H9 (cell line): ENCODE data around the gene TENM4. TPM values are rescaled to one million over a fixed set of nuclear protein-coding genes. Genes with fewer than 3 reads are reported as not detected.

Experiments used
- DNase-seq: peaks from one replicate; pipeline ENCODE4 v3.0.0-alpha.2; 2017
- H2AFZ ChIP-seq: one replicate; pipeline ENCODE4 v1.6.1; 2013; ENCODE audit warnings: mild to moderate bottlenecking, low read length, control low read depth, moderate library complexity
- H2AK5ac ChIP-seq: 2 replicates; pipeline ENCODE4 v1.6.1; 2013; ENCODE audit warnings: low read length, control low read depth, mixed read lengths; ENCODE audit not compliant: insufficient read length
- H2BK120ac ChIP-seq: one replicate; pipeline ENCODE4 v1.6.1; 2013; ENCODE audit warnings: low read depth, mild to moderate bottlenecking, low read length, control low read depth, inconsistent platforms; ENCODE audit not compliant: poor library complexity, severe bottlenecking
- H2BK12ac ChIP-seq: 2 replicates; pipeline ENCODE4 v1.6.1; 2013; ENCODE audit warnings: low read length, control low read depth, mixed read lengths, low read depth; ENCODE audit not compliant: insufficient read length
- H2BK15ac ChIP-seq: 2 replicates; pipeline ENCODE4 v1.6.1; 2013; ENCODE audit warnings: low read depth, low read length, control low read depth
- H2BK20ac ChIP-seq: one replicate; pipeline ENCODE4 v1.6.1; 2013; ENCODE audit warnings: low read depth, mild to moderate bottlenecking, low read length, control low read depth, inconsistent platforms; ENCODE audit not compliant: poor library complexity, severe bottlenecking
- H2BK5ac ChIP-seq: 2 replicates; pipeline ENCODE4 v1.6.1; 2013; ENCODE audit warnings: low read length, control low read depth, mixed read lengths; ENCODE audit not compliant: insufficient read length
- H3K14ac ChIP-seq: 2 replicates; pipeline ENCODE4 v1.6.1; 2013; ENCODE audit warnings: low read length, control low read depth; ENCODE audit not compliant: insufficient read depth
- H3K18ac ChIP-seq: 2 replicates; pipeline ENCODE4 v1.6.1; 2013; ENCODE audit warnings: low read depth, mild to moderate bottlenecking, mixed read lengths, low read length, control low read depth; ENCODE audit not compliant: insufficient read length
- H3K23ac ChIP-seq: 2 replicates; pipeline ENCODE4 v1.6.1; 2013; ENCODE audit warnings: low read length, control low read depth, mixed read lengths, low read depth; ENCODE audit not compliant: insufficient read length
- H3K23me2 ChIP-seq: 2 replicates; pipeline ENCODE4 v1.6.1; 2013; ENCODE audit warnings: low read depth, mild to moderate bottlenecking, mixed read lengths, low read length, control low read depth; ENCODE audit not compliant: insufficient read length, poor library complexity, severe bottlenecking
- H3K27ac ChIP-seq: 2 replicates; pipeline ENCODE4 v1.5.1; 2013; ENCODE audit warnings: low read length, control low read depth, mixed read lengths, low read depth; ENCODE audit not compliant: insufficient read length
- H3K27me3 ChIP-seq: 2 replicates; pipeline ENCODE4 v1.6.1; 2013; ENCODE audit warnings: low read length, control low read depth, inconsistent platforms; ENCODE audit not compliant: insufficient read depth
- H3K4ac ChIP-seq: 2 replicates; pipeline ENCODE4 v1.6.1; 2013; ENCODE audit warnings: low read depth, mild to moderate bottlenecking, control low read depth, inconsistent platforms, low read length, moderate library complexity
- H3K4me1 ChIP-seq: 2 replicates; pipeline ENCODE4 v1.6.1; 2013; ENCODE audit warnings: low read length, control low read depth, inconsistent platforms; ENCODE audit not compliant: insufficient read depth
- H3K4me2 ChIP-seq: 2 replicates; pipeline ENCODE4 v1.6.1; 2013; ENCODE audit warnings: low read length, control low read depth, mixed read lengths; ENCODE audit not compliant: insufficient read length, insufficient read depth
- H3K56ac ChIP-seq: 2 replicates; pipeline ENCODE4 v1.6.1; 2013; ENCODE audit warnings: low read depth, mild to moderate bottlenecking, mixed read lengths, low read length, control low read depth; ENCODE audit not compliant: insufficient read length
- H3K79me1 ChIP-seq: 2 replicates; pipeline ENCODE4 v1.6.1; 2013; ENCODE audit warnings: low read depth, mild to moderate bottlenecking, moderate library complexity, low read length, control low read depth, inconsistent platforms; ENCODE audit not compliant: insufficient read depth, poor library complexity, severe bottlenecking
- H3K79me2 ChIP-seq: 2 replicates; pipeline ENCODE4 v1.6.1; 2013; ENCODE audit warnings: low read length, control low read depth, inconsistent platforms; ENCODE audit not compliant: insufficient read depth
- H3K9ac ChIP-seq: 2 replicates; pipeline ENCODE4 v1.6.1; 2013; ENCODE audit warnings: low read length, control low read depth, mixed read lengths; ENCODE audit not compliant: insufficient read length; ENCODE audit errors: extremely low read depth
- H3K9me3 ChIP-seq: one replicate; pipeline ENCODE4 v1.6.1; 2013; ENCODE audit warnings: low read depth, low read length, inconsistent platforms; ENCODE audit not compliant: control insufficient read depth
- H3T11ph ChIP-seq: one replicate; pipeline ENCODE4 v1.6.1; 2013; ENCODE audit warnings: mild to moderate bottlenecking, low read length, control low read depth, inconsistent platforms
- H4K20me1 ChIP-seq: one replicate; pipeline ENCODE4 v1.6.1; 2013; ENCODE audit not compliant: control insufficient read depth, insufficient read length, insufficient read depth
- H4K5ac ChIP-seq: 2 replicates; pipeline ENCODE4 v1.6.1; 2013; ENCODE audit warnings: low read depth, mild to moderate bottlenecking, mixed read lengths, low read length, control low read depth; ENCODE audit not compliant: insufficient read length
- H4K8ac ChIP-seq: replicated peaks from 2 replicates; pipeline ENCODE4 v1.6.1; 2013; ENCODE audit warnings: low read length, control low read depth, mixed read lengths, low read depth; ENCODE audit not compliant: insufficient read length
- H4K91ac ChIP-seq: 2 replicates; pipeline ENCODE4 v1.6.1; 2013; ENCODE audit warnings: low read depth, mild to moderate bottlenecking, moderate library complexity, mixed read lengths, low read length, control low read depth; ENCODE audit not compliant: insufficient read length
- H3K27ac Mint-ChIP-seq, 3 experiments: 2 replicates in 2 of 3; 3 replicates in 1 of 3; pipeline ENCODE4 v1.8.0; 2020 to 2021; ENCODE audit warnings: mixed read lengths in 3 of 3, mild to moderate bottlenecking in 1 of 3, moderate library complexity in 1 of 3
- H3K27me3 Mint-ChIP-seq: 2 replicates; pipeline ENCODE4 v1.8.0; 2021; ENCODE audit warnings: low read depth, mild to moderate bottlenecking, moderate library complexity, mixed read lengths
- H3K36me3 Mint-ChIP-seq, 3 experiments: 2 replicates in 2 of 3; 3 replicates in 1 of 3; pipeline ENCODE4 v1.8.0; 2020 to 2021; ENCODE audit warnings: low read depth in 3 of 3, mixed read lengths in 3 of 3; ENCODE audit not compliant: insufficient read depth in 1 of 3
- H3K4me1 Mint-ChIP-seq, 2 experiments: 2 replicates each; pipeline ENCODE4 v1.8.0; 2020; ENCODE audit warnings: mixed read lengths in 2 of 2
- H3K4me3 Mint-ChIP-seq, 2 experiments: 2 replicates in 1 of 2; 3 replicates in 1 of 2; pipeline ENCODE4 v1.8.0; 2020 to 2021; ENCODE audit warnings: mild to moderate bottlenecking in 2 of 2, mixed read lengths in 2 of 2, moderate library complexity in 1 of 2
- H3K9me3 Mint-ChIP-seq, 2 experiments: 2 replicates in 1 of 2; 3 replicates in 1 of 2; pipeline ENCODE4 v1.8.0; 2020; ENCODE audit warnings: mild to moderate bottlenecking in 2 of 2, mixed read lengths in 2 of 2, moderate library complexity in 1 of 2
- CTCF ChIP-seq: fragments of 200-600 bp; sonication (generic); conservative IDR thresholded peaks from 3 replicates; pipeline ENCODE4 v1.8.0; 2021; ENCODE audit warnings: antibody characterized with exemption, mild to moderate bottlenecking
- WGBS: extraction: QIAGEN DNeasy Blood & Tissue Kit; methylation state at CpG from one replicate; pipeline ENCODE4 v1.1.7; 2013; ENCODE audit warnings: missing lambda C conversion rate, low lambda C conversion rate, mixed read lengths; ENCODE audit not compliant: insufficient read length; ENCODE audit errors: extremely low coverage; 5-methylcytosine and 5-hydroxymethylcytosine counted together
- total RNA-seq: library from RNA; stranded (reverse); gene quantifications from 2 replicates; pipeline ENCODE4 v1.2.1, GENCODE V29; 2021

Gene TENM4
- total RNA-seq, 1 experiment from 2014 or later = 4.6 TPM

- H3K27me3 Mint-ChIP-seq = peaks cover 13% of the 10 kb centered on the region
- no peaks in the 10 kb centered on the region for H3K4me1 ChIP-seq
- no peak overlapping the region for H3K18ac ChIP-seq
- H2AK5ac ChIP-seq = no peak overlapping the region
- no peak overlapping the region for H2BK20ac ChIP-seq
- H3K23ac ChIP-seq = no peak overlapping the region
- no peak overlapping the region for H3K56ac ChIP-seq
- H4K20me1 ChIP-seq = no peaks in the 10 kb centered on the region
- H3K23me2 ChIP-seq = no peaks in the 10 kb centered on the region
- no peak overlapping the region for H4K91ac ChIP-seq
- TF ChIP-seq CTCF = no peak
- no peak overlapping the region for H3K27ac Mint-ChIP-seq
- H4K8ac ChIP-seq = no peak overlapping the region
- no peak overlapping the region for H3K4me3 Mint-ChIP-seq
- H2BK5ac ChIP-seq = no peak overlapping the region
- H2BK120ac ChIP-seq = no peak overlapping the region
- WGBS = no CpG with 5 or more reads among the region's 13 CpGs
- H3K9ac ChIP-seq = no peak overlapping the region
- H3K27me3 ChIP-seq = no peaks in the 10 kb centered on the region
- no peak overlapping the region for H2BK12ac ChIP-seq
- DNase-seq = no peak
- no peak overlapping the region for H4K5ac ChIP-seq
- H3K36me3 Mint-ChIP-seq = peaks cover 0 to 4% (median 0%) of the 10 kb centered on the region in 3 experiments; a peak in 4 of 7 replicates
- H3K9me3 ChIP-seq = no peaks in the 10 kb centered on the region
- H3K14ac ChIP-seq = no peak overlapping the region
- H3K79me1 ChIP-seq = no peaks in the 10 kb centered on the region
- no peak overlapping the region for H3K4ac ChIP-seq
- no peak overlapping the region for H2BK15ac ChIP-seq
- no peak overlapping the region for H3T11ph ChIP-seq
- no peak overlapping the region for H3K4me2 ChIP-seq
- no peaks in the 10 kb centered on the region for H3K79me2 ChIP-seq
- H3K27ac ChIP-seq = no peak overlapping the region
- H3K9me3 Mint-ChIP-seq = peaks cover 5% of the 10 kb centered on the region in 2 experiments; a peak in 2 of 5 replicates
- H2AFZ ChIP-seq = no peak overlapping the region
- peaks cover 3 to 4% of the 10 kb centered on the region in 2 experiments; a peak in 3 of 4 replicates for H3K4me1 Mint-ChIP-seq
These were observed 432.9 kb downstream of the TENM4 start for GRCh38 chr11:79007771-79008402.
